Activated CD8-positive, alpha-beta memory T cell treated with anti-CD3 and anti-CD28 coated beads, Interleukin-2, amount 50 U/mL, for 1 hour (primary cell): Measurements from ENCODE around the gene CORO1C.
A peak's percentile ranks its signal among the peaks of the same experiment; 100 is the strongest.
"Not testable (repeated sequence)": the region's sequence is repeated elsewhere in the genome, so short reads cannot be mapped to it uniquely, and the experiment has no call there.

Experiments
- DNase-seq: peaks from one replicate; pipeline ENCODE4 v3.0.0-alpha.2; 2020; ENCODE audit errors: extremely low read depth

Gene CORO1C

GRCh38 chr12:108753976-108754375 is 22.7 kb upstream of the CORO1C start:
- no peak for DNase-seq

- no peak for DNase-seq
These were observed 21.1 kb upstream of the CORO1C start for GRCh38 chr12:108752387-108752786.

- no peak for DNase-seq
These were observed 20.5 kb upstream of the CORO1C start for GRCh38 chr12:108751821-108752220.

- not testable (repeated sequence) for DNase-seq
These were observed 19.7 kb upstream of the CORO1C start for GRCh38 chr12:108751003-108751402.

- DNase-seq: no peak
These were observed 19.2 kb upstream of the CORO1C start for GRCh38 chr12:108750526-108750925.

- DNase-seq: no peak
These were observed 16.2 kb upstream of the CORO1C start for GRCh38 chr12:108747563-108747962.

GRCh38 chr12:108745641-108746040 is 14.3 kb upstream of the CORO1C start:
- DNase-seq: no peak

- no peak for DNase-seq
These were observed 12.9 kb upstream of the CORO1C start for GRCh38 chr12:108744021-108744897.

GRCh38 chr12:108738170-108738569 is 6.9 kb upstream of the CORO1C start:
- no peak for DNase-seq

- DNase-seq: no peak
These were observed 4.5 kb upstream of the CORO1C start for GRCh38 chr12:108735855-108736254.

GRCh38 chr12:108734200-108734906 is 3.0 kb upstream of the CORO1C start:
- DNase-seq: no peak

- not testable (repeated sequence) for DNase-seq
These were observed 1.9 kb upstream of the CORO1C start for GRCh38 chr12:108733230-108733531.

- no peak for DNase-seq
These were observed 1.3 kb upstream of the CORO1C start for GRCh38 chr12:108732489-108733229.

GRCh38 chr12:108731866-108732461 is 646 bp upstream of the CORO1C start:
- DNase-seq: peak; percentile 93

- peak; percentile 7 for DNase-seq
These were observed 783 bp downstream of the CORO1C start for GRCh38 chr12:108730365-108731104.

- DNase-seq: no peak
These were observed 1.5 kb downstream of the CORO1C start for GRCh38 chr12:108729612-108730364.

- DNase-seq: no peak
These were observed 2.3 kb downstream of the CORO1C start for GRCh38 chr12:108728820-108729611.

- no peak for DNase-seq
These were observed 3.2 kb downstream of the CORO1C start for GRCh38 chr12:108727868-108728735.

GRCh38 chr12:108727161-108727560 is 4.2 kb downstream of the CORO1C start:
- no peak for DNase-seq
